K562 (cell line): Measurements from ENCODE around the gene G6PC3. TPM values are rescaled to one million over a fixed set of nuclear protein-coding genes. Genes with fewer than 3 reads are reported as not detected.

ENCODE experiments used
- CSDE1 ChIP-seq, 2 experiments: fragments of 450-650 bp; IDR thresholded peaks; 2 replicates each; pipeline ENCODE4 v1.6.1; 2016; ENCODE audit warnings: mild to moderate bottlenecking in 1 of 2
- FOXJ3 ChIP-seq: sonication (generic); formaldehyde crosslinking; IDR thresholded peaks from 2 replicates; pipeline ENCODE4 v1.4.0; 2020; ENCODE audit warnings: mild to moderate bottlenecking, missing genetic modification reagents
- ILK ChIP-seq: fragments of 450-650 bp; IDR thresholded peaks from 2 replicates; pipeline ENCODE4 v1.6.1; 2016; ENCODE audit warnings: missing genetic modification characterization, low read depth, mild to moderate bottlenecking, missing compliant biosample characterization, moderate library complexity, borderline replicate concordance
- KAT8 ChIP-seq: fragments of 450-650 bp; IDR thresholded peaks from 2 replicates; pipeline ENCODE4 v1.6.1; 2016; ENCODE audit warnings: low read depth, mild to moderate bottlenecking
- MAFF ChIP-seq: IDR thresholded peaks from 2 replicates; pipeline ENCODE4 v1.6.1; 2012; ENCODE audit warnings: low read length, improper control_type of control experiment
- MTF1 ChIP-seq: fragments of 250-450 bp; sonication (Bioruptor Pico); IDR thresholded peaks from 2 replicates; pipeline ENCODE4 v1.9.0; 2021; ENCODE audit warnings: moderate library complexity, mild to moderate bottlenecking, inconsistent platforms, borderline replicate concordance
- NR4A1 ChIP-seq, 2 experiments: fragments of 250-450 bp in 1 of 2; fragments of 450-650 bp in 1 of 2; sonication (Bioruptor Pico) in 1 of 2; IDR thresholded peaks; 2 replicates each; pipeline versions ENCODE4 v1.4.0 to v1.6.1; 2016 to 2020; ENCODE audit warnings: mild to moderate bottlenecking in 2 of 2, missing compliant biosample characterization in 1 of 2, missing genetic modification characterization in 1 of 2, moderate library complexity in 1 of 2
- PTBP1 ChIP-seq: fragments of 200-400 bp; formaldehyde crosslinking; IDR thresholded peaks from 2 replicates; pipeline ENCODE4 v1.6.1; 2017; ENCODE audit warnings: low read depth, low read length
- RAD51 ChIP-seq: fragments of 450-650 bp; IDR thresholded peaks from 2 replicates; pipeline ENCODE4 v1.7.1; 2016; ENCODE audit warnings: low read depth, mild to moderate bottlenecking, borderline replicate concordance
- RBM34 ChIP-seq: fragments of 200-400 bp; formaldehyde crosslinking; IDR thresholded peaks from 2 replicates; pipeline ENCODE4 v1.6.1; 2018; ENCODE audit warnings: low read length, borderline replicate concordance; ENCODE audit not compliant: insufficient read depth
- RUNX1 ChIP-seq: sonication (generic); IDR thresholded peaks from 2 replicates; pipeline ENCODE4 v1.6.1; 2016; ENCODE audit warnings: antibody characterized with exemption, low read depth
- SREBF1 ChIP-seq: fragments of 150-350 bp; IDR thresholded peaks from 2 replicates; pipeline ENCODE4 v1.6.1; 2014; ENCODE audit warnings: antibody characterized with exemption, low read depth, low read length, borderline replicate concordance
- ZBED1 ChIP-seq: IDR thresholded peaks from 2 replicates; pipeline ENCODE4 v1.6.1; 2014
- ZBTB1 ChIP-seq: sonication (generic); formaldehyde crosslinking; IDR thresholded peaks from 2 replicates; pipeline ENCODE4 v1.8.1; 2023; ENCODE audit warnings: missing genetic modification reagents, low read depth, mild to moderate bottlenecking, borderline replicate concordance
- ZC3H8 ChIP-seq: fragments of 450-650 bp; IDR thresholded peaks from 2 replicates; pipeline ENCODE4 v1.6.1; 2017
- ZNF184 ChIP-seq: sonication (generic); formaldehyde crosslinking; IDR thresholded peaks from 2 replicates; pipeline ENCODE4 v1.5.0; 2020; ENCODE audit warnings: missing genetic modification reagents
- ZNF197 ChIP-seq: fragments of 200-800 bp; sonication (Bioruptor generic); IDR thresholded peaks from 2 replicates; pipeline ENCODE4 v1.6.1; 2016; ENCODE audit warnings: low read depth, missing genetic modification characterization, missing compliant biosample characterization
- ZNF253 ChIP-seq: fragments of 250-450 bp; sonication (Bioruptor Pico); conservative IDR thresholded peaks from 2 replicates; pipeline ENCODE4 v1.6.1; 2021; ENCODE audit warnings: mild to moderate bottlenecking
- polyA plus RNA-seq, 8 experiments: library from polyadenylated mRNA; depleted of rRNA in 4 of 8; stranded (reverse) in 5 of 8; unstranded in 3 of 8; fragments of >200 nt; fragmentation: Nextera tagmentation in 2 of 8; fragmentation: Illumina TruSeq in 1 of 8; extraction: Ambion mirVana in 2 of 8; extraction: Trizol in 1 of 8; gene quantifications; 2 replicates each; pipeline versions ENCODE4 v1.2.1 to v1.2.3, GENCODE V29; 2011 to 2014; ENCODE audit warnings: inconsistent platforms in 1 of 8, missing spikeins in 1 of 8
- total RNA-seq, 7 experiments: library from RNA; depleted of rRNA in 6 of 7; stranded (reverse); fragments of >200 nt in 6 of 7; fragmentation: Illumina TruSeq in 2 of 7; extraction: Trizol in 2 of 7; gene quantifications; 2 replicates each; pipeline versions ENCODE4 v1.2.1 to v1.2.3, GENCODE V29; 2011 to 2021; ENCODE audit warnings: low replicate concordance in 1 of 7
- TF ChIP-seq, protein P1 (sequence below): fragments of 150-350 bp; IDR thresholded peaks from 2 replicates; pipeline ENCODE4 v1.6.1; 2014; ENCODE audit warnings: low read depth, mild to moderate bottlenecking, low read length, borderline replicate concordance
- TF ChIP-seq, protein P2 (sequence below): fragments of 250-450 bp; sonication (Bioruptor Pico); IDR thresholded peaks from 2 replicates; pipeline ENCODE4 v1.8.0; 2022; ENCODE audit warnings: moderate library complexity, mild to moderate bottlenecking, inconsistent platforms
- TF ChIP-seq, protein P3 (sequence below): fragments of 250-450 bp; sonication (Bioruptor Pico); IDR thresholded peaks from 2 replicates; pipeline ENCODE4 v1.8.0; 2022; ENCODE audit warnings: moderate library complexity, mild to moderate bottlenecking, inconsistent platforms
- TF ChIP-seq, protein P4 (sequence below): fragments of 250-450 bp; sonication (Bioruptor Pico); IDR thresholded peaks from 2 replicates; pipeline ENCODE4 v1.5.0; 2022; ENCODE audit warnings: mild to moderate bottlenecking

Gene G6PC3
- total and polyA plus RNA-seq, 9 of the 15 experiments (the other 6 are each of a cell fraction or from before 2014, with no cell fraction given) = 10.4 to 57.8 (median 31.1) TPM

DNA sequence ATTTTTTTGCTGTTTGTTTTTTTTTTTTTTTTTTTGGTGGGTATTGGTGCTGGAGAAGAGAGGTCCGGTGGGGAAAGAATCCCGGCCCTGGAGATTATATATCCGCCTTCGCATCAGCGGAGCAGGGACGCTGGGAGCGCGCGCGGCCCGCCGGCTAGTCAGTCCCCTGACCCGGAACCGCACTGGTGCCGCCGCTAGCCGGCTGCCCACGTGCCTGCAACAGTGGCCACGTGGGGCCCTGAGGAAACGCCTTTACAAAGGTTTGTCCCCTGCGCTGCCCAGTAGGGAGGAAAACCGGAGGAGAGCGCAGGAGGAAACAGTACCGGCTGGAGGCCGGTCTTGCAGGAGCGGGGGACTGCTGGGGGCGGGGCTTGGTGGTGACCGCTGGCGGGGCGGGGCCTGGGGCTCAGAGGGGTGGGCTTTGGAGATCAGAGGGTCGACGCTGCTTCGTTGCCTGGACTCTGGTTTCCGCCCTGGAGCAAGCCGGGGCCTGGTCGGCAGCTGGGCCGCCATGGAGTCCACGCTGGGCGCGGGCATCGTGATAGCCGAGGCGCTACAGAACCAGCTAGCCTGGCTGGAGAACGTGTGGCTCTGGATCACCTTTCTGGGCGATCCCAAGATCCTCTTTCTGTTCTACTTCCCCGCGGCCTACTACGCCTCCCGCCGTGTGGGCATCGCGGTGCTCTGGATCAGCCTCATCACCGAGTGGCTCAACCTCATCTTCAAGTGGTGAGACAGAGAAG lies at the start of gene G6PC3 (continued):
- no peak for TF ChIP-seq MAFF
- TF ChIP-seq RBM34 = no peak
- TF ChIP-seq ILK (tag) = no peak
- TF ChIP-seq ZNF184 (CRISPR knock-in tag) = no peak
- no peak for TF ChIP-seq MTF1 (CRISPR knock-in tag)
- TF ChIP-seq, protein P1, sequence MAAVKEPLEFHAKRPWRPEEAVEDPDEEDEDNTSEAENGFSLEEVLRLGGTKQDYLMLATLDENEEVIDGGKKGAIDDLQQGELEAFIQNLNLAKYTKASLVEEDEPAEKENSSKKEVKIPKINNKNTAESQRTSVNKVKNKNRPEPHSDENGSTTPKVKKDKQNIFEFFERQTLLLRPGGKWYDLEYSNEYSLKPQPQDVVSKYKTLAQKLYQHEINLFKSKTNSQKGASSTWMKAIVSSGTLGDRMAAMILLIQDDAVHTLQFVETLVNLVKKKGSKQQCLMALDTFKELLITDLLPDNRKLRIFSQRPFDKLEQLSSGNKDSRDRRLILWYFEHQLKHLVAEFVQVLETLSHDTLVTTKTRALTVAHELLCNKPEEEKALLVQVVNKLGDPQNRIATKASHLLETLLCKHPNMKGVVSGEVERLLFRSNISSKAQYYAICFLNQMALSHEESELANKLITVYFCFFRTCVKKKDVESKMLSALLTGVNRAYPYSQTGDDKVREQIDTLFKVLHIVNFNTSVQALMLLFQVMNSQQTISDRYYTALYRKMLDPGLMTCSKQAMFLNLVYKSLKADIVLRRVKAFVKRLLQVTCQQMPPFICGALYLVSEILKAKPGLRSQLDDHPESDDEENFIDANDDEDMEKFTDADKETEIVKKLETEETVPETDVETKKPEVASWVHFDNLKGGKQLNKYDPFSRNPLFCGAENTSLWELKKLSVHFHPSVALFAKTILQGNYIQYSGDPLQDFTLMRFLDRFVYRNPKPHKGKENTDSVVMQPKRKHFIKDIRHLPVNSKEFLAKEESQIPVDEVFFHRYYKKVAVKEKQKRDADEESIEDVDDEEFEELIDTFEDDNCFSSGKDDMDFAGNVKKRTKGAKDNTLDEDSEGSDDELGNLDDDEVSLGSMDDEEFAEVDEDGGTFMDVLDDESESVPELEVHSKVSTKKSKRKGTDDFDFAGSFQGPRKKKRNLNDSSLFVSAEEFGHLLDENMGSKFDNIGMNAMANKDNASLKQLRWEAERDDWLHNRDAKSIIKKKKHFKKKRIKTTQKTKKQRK = no peak
- TF ChIP-seq RUNX1 = no peak
- TF ChIP-seq KAT8 = no peak
- TF ChIP-seq FOXJ3 (CRISPR knock-in tag) = no peak
- no peak for TF ChIP-seq ZNF197 (CRISPR knock-in tag)
- TF ChIP-seq, protein P2, sequence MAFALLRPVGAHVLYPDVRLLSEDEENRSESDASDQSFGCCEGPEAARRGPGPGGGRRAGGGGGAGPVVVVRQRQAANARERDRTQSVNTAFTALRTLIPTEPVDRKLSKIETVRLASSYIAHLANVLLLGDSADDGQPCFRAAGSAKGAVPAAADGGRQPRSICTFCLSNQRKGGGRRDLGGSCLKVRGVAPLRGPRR (CRISPR knock-in tag) = no peak
- no peak for TF ChIP-seq PTBP1
- no peak for TF ChIP-seq ZC3H8
- TF ChIP-seq, protein P3, sequence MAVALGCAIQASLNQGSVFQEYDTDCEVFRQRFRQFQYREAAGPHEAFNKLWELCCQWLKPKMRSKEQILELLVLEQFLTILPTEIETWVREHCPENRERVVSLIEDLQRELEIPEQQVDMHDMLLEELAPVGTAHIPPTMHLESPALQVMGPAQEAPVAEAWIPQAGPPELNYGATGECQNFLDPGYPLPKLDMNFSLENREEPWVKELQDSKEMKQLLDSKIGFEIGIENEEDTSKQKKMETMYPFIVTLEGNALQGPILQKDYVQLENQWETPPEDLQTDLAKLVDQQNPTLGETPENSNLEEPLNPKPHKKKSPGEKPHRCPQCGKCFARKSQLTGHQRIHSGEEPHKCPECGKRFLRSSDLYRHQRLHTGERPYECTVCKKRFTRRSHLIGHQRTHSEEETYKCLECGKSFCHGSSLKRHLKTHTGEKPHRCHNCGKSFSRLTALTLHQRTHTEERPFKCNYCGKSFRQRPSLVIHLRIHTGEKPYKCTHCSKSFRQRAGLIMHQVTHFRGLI (CRISPR knock-in tag) = no peak
- no peak for TF ChIP-seq CSDE1 (IDR thresholded peaks at IDR 0.05)
- TF ChIP-seq ZNF253 (CRISPR knock-in tag) = no peak
- TF ChIP-seq NR4A1 (CRISPR knock-in tag; IDR thresholded peaks at IDR 0.05) = no peak
- no peak for TF ChIP-seq NR4A1 (tag; IDR thresholded peaks at IDR 0.05)
- no peak for TF ChIP-seq ZBTB1 (CRISPR knock-in tag)
- TF ChIP-seq ZBED1 = no peak
- TF ChIP-seq, protein P4, sequence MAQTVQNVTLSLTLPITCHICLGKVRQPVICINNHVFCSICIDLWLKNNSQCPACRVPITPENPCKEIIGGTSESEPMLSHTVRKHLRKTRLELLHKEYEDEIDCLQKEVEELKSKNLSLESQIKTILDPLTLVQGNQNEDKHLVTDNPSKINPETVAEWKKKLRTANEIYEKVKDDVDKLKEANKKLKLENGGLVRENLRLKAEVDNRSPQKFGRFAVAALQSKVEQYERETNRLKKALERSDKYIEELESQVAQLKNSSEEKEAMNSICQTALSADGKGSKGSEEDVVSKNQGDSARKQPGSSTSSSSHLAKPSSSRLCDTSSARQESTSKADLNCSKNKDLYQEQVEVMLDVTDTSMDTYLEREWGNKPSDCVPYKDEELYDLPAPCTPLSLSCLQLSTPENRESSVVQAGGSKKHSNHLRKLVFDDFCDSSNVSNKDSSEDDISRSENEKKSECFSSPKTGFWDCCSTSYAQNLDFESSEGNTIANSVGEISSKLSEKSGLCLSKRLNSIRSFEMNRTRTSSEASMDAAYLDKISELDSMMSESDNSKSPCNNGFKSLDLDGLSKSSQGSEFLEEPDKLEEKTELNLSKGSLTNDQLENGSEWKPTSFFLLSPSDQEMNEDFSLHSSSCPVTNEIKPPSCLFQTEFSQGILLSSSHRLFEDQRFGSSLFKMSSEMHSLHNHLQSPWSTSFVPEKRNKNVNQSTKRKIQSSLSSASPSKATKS (CRISPR knock-in tag) = no peak
- TF ChIP-seq SREBF1 = 0 out of 2 replicates have a peak, but pooled peaks have one; percentile 36
- TF ChIP-seq RAD51 = peak; percentile 96
